ENCODE results near the gene PCNX4.
A peak's percentile ranks its signal among the peaks of the same experiment; 100 is the strongest.

PCNX4 gene

GRCh38 chr14:60102389-60102788 is 10.7 kb downstream of the PCNX4 start:
- no peak for DNase-seq (ENCODE audit: low spot score)

- no peak for DNase-seq (ENCODE audit: low spot score)
Observed at GRCh38 chr14:60106339-60106738, 14.6 kb downstream of the PCNX4 start.

- DNase-seq (ENCODE audit: low spot score), result no peak
Observed at GRCh38 chr14:60107477-60107876, 15.8 kb downstream of the PCNX4 start.

GRCh38 chr14:60111732-60112131 is 20.0 kb downstream of the PCNX4 start:
- DNase-seq (ENCODE audit: low spot score), result no peak

- DNase-seq (ENCODE audit: low spot score), result no peak
Observed at GRCh38 chr14:60114881-60115280, 23.2 kb downstream of the PCNX4 start.

- DNase-seq (ENCODE audit: low spot score), result no peak
Observed at GRCh38 chr14:60116181-60116580, 24.5 kb downstream of the PCNX4 start.

- no peak for DNase-seq (ENCODE audit: low spot score)
Observed at GRCh38 chr14:60125918-60126317, 34.2 kb downstream of the PCNX4 start.

- no peak for DNase-seq (ENCODE audit: low spot score)
Observed at GRCh38 chr14:60133487-60133886, 41.8 kb downstream of the PCNX4 start.

GRCh38 chr14:60134702-60135101 is 43.0 kb downstream of the PCNX4 start:
- DNase-seq (ENCODE audit: low spot score), result no peak

GRCh38 chr14:60151715-60152114 is 60.0 kb downstream of the PCNX4 start:
- no peak for DNase-seq (ENCODE audit: low spot score)

- DNase-seq (ENCODE audit: low spot score), result no peak
Observed at GRCh38 chr14:60153991-60154390, 62.3 kb downstream of the PCNX4 start.

- no peak for DNase-seq (ENCODE audit: low spot score)
Observed at GRCh38 chr14:60154671-60155070, 62.9 kb downstream of the PCNX4 start.

- no peak for DNase-seq (ENCODE audit: low spot score)
Observed at GRCh38 chr14:60160422-60160821, 68.7 kb downstream of the PCNX4 start.

- no peak for DNase-seq (ENCODE audit: low spot score)
Observed at GRCh38 chr14:60161196-60162107, 69.7 kb downstream of the PCNX4 start.

- DNase-seq (ENCODE audit: low spot score), result no peak
Observed at GRCh38 chr14:60163693-60164092, 72.0 kb downstream of the PCNX4 start.

GRCh38 chr14:60164404-60164711 is 72.6 kb downstream of the PCNX4 start:
- no peak for DNase-seq (ENCODE audit: low spot score)

- DNase-seq (ENCODE audit: low spot score), result peak; percentile 85
Observed at GRCh38 chr14:60164712-60165546, 73.2 kb downstream of the PCNX4 start, which contains the start of gene DHRS7. TSS of gene DHRS7 (minus strand) at chr14:60165398. CDS start at chr14:60165309, 89 bp downstream.

GRCh38 chr14:60165547-60165876 is 73.8 kb downstream of the PCNX4 start:
- no peak for DNase-seq (ENCODE audit: low spot score)

- no peak for DNase-seq (ENCODE audit: low spot score)
Observed at GRCh38 chr14:60166142-60166541, 74.4 kb downstream of the PCNX4 start.

GRCh38 chr14:60169722-60170121 is 78.0 kb downstream of the PCNX4 start:
- no peak for DNase-seq (ENCODE audit: low spot score)

GRCh38 chr14:60170948-60171347 is 79.2 kb downstream of the PCNX4 start:
- no peak for DNase-seq (ENCODE audit: low spot score)

- no peak for DNase-seq (ENCODE audit: low spot score)
Observed at GRCh38 chr14:60171690-60172089, 80.0 kb downstream of the PCNX4 start.

All from iPS-NIHi11 (cell line).